NCI-H748 (cell line): Measurements from ENCODE around the gene AKAP14.
"Not testable (repeated sequence)": the region's sequence is repeated elsewhere in the genome, so short reads cannot be mapped to it uniquely, and the experiment has no call there.

Experiments used
- DNase-seq: peaks from one replicate; lab custom pipeline; 2025; ENCODE audit not compliant: unreplicated experiment; lab: John Stamatoyannopoulos, UW

Gene AKAP14

GRCh38 chrX:119919835-119920585, 24.3 kb downstream of the AKAP14 start:
- DNase-seq = no peak

- not testable (repeated sequence) for DNase-seq
Observed at GRCh38 chrX:119922391-119922790, 26.7 kb downstream of the AKAP14 start.

- no peak for DNase-seq
Observed at GRCh38 chrX:119935215-119935874, 39.7 kb downstream of the AKAP14 start.

- DNase-seq = no peak
Observed at GRCh38 chrX:119941336-119941735, 45.6 kb downstream of the AKAP14 start.

GRCh38 chrX:119942173-119942819, 46.6 kb downstream of the AKAP14 start:
- DNase-seq = no peak

GRCh38 chrX:119942831-119943184, 47.1 kb downstream of the AKAP14 start:
- DNase-seq = peak; percentile 55

- DNase-seq = peak; percentile 95
Observed at GRCh38 chrX:119943185-119943988, 47.7 kb downstream of the AKAP14 start, which contains the start of gene NKAP. Gene NKAP (minus strand): TSS chrX:119943751. CDS start chrX:119943605, 146 bp downstream.

GRCh38 chrX:119945481-119945880, 49.8 kb downstream of the AKAP14 start:
- no peak for DNase-seq

- DNase-seq = peak; percentile 8
Observed at GRCh38 chrX:119948381-119948780, 52.7 kb downstream of the AKAP14 start.

GRCh38 chrX:119954374-119954773, 58.7 kb downstream of the AKAP14 start:
- DNase-seq = no peak

GRCh38 chrX:119955807-119956570, 60.3 kb downstream of the AKAP14 start:
- DNase-seq = not testable (repeated sequence)

- no peak for DNase-seq
Observed at GRCh38 chrX:119960625-119961024, 64.9 kb downstream of the AKAP14 start.

GRCh38 chrX:119966837-119967236, 71.1 kb downstream of the AKAP14 start:
- not testable (repeated sequence) for DNase-seq
